ENCODE data around the gene SPPL2A.

DNA sequence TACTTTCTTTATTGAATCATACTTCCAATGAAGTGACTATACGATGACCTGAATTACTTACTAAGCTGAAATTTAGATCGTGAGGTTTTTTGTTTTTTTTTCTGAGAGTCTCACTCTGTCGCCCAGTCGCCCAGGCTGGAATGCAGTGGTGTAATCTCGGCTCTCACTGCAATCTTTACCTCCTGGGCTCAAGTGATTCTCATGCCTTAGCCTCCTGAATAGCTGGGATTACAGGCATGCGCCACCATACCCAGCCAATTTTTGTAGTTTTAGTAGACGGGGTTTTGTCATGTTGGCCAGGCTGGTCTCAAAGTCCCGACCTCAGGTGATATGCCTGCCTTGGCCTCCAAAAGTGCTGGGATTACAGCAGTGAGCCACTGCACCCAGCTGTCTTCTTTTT, 28.7 kb downstream of the SPPL2A start:
- TF ChIP-seq EGR1 (IDR thresholded peaks at IDR 0.05; ENCODE audit: low read depth in 2 of 2) = no peak
- TF ChIP-seq YY1 (IDR thresholded peaks at IDR 0.05) = no peak
- TF ChIP-seq, protein P1, sequence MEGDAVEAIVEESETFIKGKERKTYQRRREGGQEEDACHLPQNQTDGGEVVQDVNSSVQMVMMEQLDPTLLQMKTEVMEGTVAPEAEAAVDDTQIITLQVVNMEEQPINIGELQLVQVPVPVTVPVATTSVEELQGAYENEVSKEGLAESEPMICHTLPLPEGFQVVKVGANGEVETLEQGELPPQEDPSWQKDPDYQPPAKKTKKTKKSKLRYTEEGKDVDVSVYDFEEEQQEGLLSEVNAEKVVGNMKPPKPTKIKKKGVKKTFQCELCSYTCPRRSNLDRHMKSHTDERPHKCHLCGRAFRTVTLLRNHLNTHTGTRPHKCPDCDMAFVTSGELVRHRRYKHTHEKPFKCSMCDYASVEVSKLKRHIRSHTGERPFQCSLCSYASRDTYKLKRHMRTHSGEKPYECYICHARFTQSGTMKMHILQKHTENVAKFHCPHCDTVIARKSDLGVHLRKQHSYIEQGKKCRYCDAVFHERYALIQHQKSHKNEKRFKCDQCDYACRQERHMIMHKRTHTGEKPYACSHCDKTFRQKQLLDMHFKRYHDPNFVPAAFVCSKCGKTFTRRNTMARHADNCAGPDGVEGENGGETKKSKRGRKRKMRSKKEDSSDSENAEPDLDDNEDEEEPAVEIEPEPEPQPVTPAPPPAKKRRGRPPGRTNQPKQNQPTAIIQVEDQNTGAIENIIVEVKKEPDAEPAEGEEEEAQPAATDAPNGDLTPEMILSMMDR (IDR thresholded peaks at IDR 0.05; ENCODE audit: low read depth, low read length, missing input control) = no peak
- TF ChIP-seq, protein P2, sequence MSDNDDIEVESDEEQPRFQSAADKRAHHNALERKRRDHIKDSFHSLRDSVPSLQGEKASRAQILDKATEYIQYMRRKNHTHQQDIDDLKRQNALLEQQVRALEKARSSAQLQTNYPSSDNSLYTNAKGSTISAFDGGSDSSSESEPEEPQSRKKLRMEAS (IDR thresholded peaks at IDR 0.05) = no peak
- TF ChIP-seq, protein P3, sequence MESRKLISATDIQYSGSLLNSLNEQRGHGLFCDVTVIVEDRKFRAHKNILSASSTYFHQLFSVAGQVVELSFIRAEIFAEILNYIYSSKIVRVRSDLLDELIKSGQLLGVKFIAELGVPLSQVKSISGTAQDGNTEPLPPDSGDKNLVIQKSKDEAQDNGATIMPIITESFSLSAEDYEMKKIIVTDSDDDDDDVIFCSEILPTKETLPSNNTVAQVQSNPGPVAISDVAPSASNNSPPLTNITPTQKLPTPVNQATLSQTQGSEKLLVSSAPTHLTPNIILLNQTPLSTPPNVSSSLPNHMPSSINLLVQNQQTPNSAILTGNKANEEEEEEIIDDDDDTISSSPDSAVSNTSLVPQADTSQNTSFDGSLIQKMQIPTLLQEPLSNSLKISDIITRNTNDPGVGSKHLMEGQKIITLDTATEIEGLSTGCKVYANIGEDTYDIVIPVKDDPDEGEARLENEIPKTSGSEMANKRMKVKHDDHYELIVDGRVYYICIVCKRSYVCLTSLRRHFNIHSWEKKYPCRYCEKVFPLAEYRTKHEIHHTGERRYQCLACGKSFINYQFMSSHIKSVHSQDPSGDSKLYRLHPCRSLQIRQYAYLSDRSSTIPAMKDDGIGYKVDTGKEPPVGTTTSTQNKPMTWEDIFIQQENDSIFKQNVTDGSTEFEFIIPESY (IDR thresholded peaks at IDR 0.05) = no peak
- TF ChIP-seq GABPA (IDR thresholded peaks at IDR 0.05 in 1 of 2, conservative IDR thresholded peaks at IDR 0.05 in 1 of 2) = no peak
- TF ChIP-seq, protein P4, sequence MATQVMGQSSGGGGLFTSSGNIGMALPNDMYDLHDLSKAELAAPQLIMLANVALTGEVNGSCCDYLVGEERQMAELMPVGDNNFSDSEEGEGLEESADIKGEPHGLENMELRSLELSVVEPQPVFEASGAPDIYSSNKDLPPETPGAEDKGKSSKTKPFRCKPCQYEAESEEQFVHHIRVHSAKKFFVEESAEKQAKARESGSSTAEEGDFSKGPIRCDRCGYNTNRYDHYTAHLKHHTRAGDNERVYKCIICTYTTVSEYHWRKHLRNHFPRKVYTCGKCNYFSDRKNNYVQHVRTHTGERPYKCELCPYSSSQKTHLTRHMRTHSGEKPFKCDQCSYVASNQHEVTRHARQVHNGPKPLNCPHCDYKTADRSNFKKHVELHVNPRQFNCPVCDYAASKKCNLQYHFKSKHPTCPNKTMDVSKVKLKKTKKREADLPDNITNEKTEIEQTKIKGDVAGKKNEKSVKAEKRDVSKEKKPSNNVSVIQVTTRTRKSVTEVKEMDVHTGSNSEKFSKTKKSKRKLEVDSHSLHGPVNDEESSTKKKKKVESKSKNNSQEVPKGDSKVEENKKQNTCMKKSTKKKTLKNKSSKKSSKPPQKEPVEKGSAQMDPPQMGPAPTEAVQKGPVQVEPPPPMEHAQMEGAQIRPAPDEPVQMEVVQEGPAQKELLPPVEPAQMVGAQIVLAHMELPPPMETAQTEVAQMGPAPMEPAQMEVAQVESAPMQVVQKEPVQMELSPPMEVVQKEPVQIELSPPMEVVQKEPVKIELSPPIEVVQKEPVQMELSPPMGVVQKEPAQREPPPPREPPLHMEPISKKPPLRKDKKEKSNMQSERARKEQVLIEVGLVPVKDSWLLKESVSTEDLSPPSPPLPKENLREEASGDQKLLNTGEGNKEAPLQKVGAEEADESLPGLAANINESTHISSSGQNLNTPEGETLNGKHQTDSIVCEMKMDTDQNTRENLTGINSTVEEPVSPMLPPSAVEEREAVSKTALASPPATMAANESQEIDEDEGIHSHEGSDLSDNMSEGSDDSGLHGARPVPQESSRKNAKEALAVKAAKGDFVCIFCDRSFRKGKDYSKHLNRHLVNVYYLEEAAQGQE (IDR thresholded peaks at IDR 0.05) = no peak
- TF ChIP-seq RAD21 (IDR thresholded peaks at IDR 0.05) = no peak
- no peak for TF ChIP-seq NR2F2 (IDR thresholded peaks at IDR 0.05)
- no peak for TF ChIP-seq SP1 (IDR thresholded peaks at IDR 0.05)

Measured in liver (tissue), 3 donors.